K562 (cell line): ENCODE data around the gene KLK10.

Experiments used
- SIX5 ChIP-seq, 2 experiments: IDR thresholded peaks; 2 replicates each; pipeline ENCODE4 v1.6.1; 2011; ENCODE audit warnings: low read length in 2 of 2, borderline replicate concordance in 1 of 2, low read depth in 1 of 2, mild to moderate bottlenecking in 1 of 2, moderate library complexity in 1 of 2; ENCODE audit not compliant: insufficient read depth in 1 of 2
- ZC3H4 ChIP-seq: sonication (generic); formaldehyde crosslinking; IDR thresholded peaks from 2 replicates; pipeline ENCODE4 v1.9.0; 2021; ENCODE audit warnings: missing genetic modification reagents, borderline replicate concordance

DNA sequence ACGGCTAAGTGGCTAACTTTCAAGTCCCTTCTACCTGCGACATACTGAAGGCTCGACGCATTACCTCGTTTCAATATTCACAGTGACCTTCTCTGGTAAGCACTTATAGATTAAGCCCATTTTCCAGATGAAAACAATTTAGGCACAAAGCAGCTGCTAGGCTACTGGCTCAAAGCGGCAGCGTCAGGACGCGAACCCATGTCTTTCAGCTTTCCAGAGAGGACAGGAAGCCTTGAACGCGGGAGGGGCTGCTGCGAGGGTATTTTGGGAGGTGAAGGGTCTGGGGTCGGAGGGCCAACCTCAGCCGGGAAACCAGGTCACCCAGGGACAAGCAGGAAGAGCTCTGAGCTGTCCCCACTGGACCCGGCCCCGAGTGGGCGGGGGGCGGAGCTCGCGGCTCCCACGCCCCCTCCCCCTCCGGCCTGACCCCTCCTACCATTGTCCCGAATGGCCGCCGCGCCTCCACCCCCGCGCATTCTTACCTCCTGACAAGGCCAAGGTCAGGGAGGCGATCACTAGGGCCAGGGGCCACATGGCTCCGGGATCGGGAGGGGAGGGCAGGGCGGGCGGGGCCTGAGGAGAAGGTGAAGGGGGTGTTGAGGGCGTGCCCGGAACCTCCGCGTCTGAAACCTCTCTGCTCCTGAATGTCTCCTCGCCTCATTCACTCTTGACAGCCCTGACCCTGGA, 45.2 kb upstream of the KLK10 start, which contains the start of gene KLK13:
- TF ChIP-seq SIX5 (IDR thresholded peaks at IDR 0.05; ENCODE audit: borderline replicate concordance in 1 of 2, insufficient read depth in 1 of 2, low read depth in 1 of 2, low read length in 2 of 2), result no peak
- TF ChIP-seq ZC3H4 (CRISPR knock-in tag), result no peak
